H54 (cell line): ENCODE results near the gene MEIOSIN.
"Not testable (repeated sequence)": the region's sequence is repeated elsewhere in the genome, so short reads cannot be mapped to it uniquely, and the experiment has no call there.

ENCODE experiments used
- DNase-seq: peaks from one replicate; pipeline ENCODE4 v3.0.0; 2011; ENCODE audit warnings: low spot score, mixed read lengths; ENCODE audit not compliant: insufficient read length
- FAIRE-seq: peaks from 3 replicates; lab custom pipeline; 2011; peaks lifted over from hg19 to GRCh38; lab: Jason Lieb, UNC
- POLR2A ChIP-seq: IDR thresholded peaks from 2 replicates; pipeline ENCODE4 v1.6.1; 2011; ENCODE audit warnings: low read depth, mild to moderate bottlenecking, low read length

Gene MEIOSIN

DNA sequence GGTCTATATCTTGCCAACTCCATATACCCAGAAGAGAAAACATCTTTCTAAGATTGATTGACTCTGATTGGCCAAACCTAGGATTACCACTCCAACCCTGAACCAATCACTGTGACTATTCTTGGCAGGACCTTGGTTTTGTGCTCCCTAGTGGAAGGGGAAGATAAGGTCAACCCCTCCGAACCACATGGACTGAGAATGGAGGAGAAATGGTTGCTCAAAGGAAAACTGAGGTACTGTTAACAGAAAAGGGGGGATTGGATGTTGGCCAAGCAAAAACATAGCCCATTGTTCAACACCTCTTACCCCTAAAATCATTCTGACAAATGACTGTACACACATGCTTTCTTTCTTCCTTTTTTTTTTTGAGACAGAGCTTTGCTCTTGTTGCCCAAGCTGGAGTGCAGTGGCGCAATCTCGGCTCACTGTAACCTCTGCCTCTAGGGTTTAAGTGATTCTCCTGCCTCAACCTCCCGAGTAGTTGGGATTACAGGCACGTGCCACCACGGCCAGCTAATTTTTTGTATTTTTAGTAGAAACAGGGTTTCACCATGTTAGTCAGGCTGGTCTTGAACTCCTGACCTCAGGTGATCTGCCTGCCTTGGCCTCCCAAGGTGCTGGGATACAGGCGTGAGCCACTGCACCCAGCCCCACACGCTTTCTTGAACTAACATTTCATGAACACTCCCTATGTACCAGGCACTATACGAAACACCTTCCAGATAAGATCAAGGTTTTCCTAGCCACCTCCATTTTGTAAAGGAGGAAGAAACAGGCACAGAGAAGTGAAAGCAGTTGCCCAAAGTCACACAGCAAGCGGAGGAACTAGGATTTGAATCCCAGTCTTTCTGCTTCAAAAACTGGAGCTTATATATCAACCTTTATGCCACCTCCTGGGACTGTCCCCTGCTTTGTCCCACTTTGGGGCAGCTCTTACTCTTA, 6.5 kb downstream of the MEIOSIN start:
- no peak for FAIRE-seq
- DNase-seq = no peak
- TF ChIP-seq POLR2A = no peak

DNA sequence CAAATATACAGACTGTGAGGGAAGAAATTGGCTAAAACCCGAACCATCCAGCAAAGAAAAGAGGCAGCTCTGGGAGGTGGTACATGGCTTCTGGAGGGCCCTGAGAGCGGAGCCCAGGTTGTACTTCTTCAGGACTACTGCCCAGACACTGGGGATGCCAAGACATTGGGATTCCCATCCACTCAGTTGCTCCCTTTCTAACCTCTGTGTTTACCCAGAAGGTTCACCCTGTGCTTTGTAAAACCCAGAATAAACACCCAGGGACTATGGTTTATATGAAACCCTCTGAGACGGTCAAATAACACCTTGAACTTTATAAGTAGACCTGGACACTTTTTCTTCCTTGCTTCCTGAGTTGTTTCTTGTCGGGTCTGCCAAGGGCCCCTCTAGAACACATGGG, 9.7 kb downstream of the MEIOSIN start:
- no peak for TF ChIP-seq POLR2A
- no peak for FAIRE-seq
- DNase-seq = no peak

DNA sequence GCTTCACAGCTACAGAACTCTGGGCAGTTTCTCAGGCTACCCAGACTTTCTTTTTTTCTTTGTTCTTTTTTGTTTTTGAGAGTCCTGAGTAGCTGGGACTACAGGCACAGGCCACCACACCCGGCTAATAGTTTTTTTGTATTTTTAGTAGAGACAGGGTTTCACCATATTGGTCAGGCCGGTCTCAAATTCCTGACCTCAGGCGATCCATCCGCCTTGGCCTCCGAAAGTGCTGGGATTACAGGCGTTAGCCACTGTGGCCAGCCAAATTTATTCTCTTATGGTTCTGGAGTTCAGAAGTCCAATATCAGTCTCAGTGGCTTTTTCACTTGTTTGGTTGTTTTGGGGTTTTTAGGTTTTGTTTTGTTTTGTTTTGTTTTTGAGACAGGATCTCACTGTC, 12.4 kb downstream of the MEIOSIN start:
- DNase-seq = no peak
- no peak for TF ChIP-seq POLR2A
- no peak for FAIRE-seq

DNA sequence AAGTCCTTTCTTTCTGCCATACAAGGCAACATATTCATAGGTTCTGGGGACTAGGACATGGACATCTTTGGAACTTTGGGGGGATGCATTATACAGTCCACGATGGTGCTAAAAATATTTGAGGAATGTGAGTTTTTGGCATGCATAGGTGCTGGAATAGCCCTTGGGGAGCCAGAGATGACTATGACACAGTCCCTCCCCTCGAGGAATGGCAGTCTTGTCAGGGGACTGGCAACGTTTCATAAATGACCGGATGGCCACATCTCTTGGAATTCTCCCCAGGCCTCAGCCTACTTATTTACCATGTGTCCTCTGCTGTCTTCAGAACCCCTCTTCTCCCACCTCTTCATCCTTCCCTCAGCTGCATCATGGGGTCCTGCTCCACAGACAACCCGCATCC, 13.6 kb downstream of the MEIOSIN start:
- DNase-seq = no peak
- TF ChIP-seq POLR2A = no peak
- FAIRE-seq = no peak

DNA sequence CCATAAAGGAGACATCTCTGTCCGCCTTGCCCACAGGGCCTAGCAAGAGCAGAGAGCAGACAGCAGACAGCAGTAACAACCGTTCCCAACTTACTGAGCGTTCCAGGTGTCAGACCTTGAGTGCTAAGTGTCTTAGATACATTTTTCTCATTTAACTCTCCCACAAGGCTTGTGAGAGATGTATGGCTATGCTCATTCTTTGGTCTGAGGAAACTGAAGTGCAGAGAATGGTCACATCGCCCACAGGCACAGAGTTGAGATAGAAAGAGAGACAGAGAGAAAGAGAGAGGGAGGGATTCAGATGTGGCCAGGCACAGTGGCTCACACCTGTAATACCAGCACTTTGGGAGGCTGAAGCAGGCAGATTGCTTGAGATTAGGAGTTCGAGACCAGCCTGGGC, 14.3 kb downstream of the MEIOSIN start:
- TF ChIP-seq POLR2A = no peak
- FAIRE-seq (no peak), DNase-seq (no peak)

DNA sequence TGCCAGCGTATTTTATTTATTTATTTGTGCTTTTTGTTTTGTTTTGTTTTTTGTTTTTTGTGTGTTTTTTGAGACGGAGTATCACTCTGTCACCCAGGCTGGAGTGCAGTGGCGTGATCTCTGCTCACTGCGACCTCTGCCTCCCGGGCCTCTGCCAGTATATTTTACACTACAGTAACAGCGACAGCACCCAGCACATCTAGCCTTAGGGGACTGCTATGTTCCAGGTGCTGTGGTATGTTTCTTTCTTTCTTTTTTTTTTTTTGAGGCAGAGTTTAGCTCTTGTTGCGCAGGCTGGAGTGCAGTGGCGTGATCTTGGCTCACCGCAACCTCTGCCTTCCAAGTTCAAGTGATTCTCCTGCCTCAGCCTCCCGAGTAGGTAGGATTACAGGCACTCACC, 18.2 kb downstream of the MEIOSIN start:
- FAIRE-seq, DNase-seq: not testable (repeated sequence)

DNA sequence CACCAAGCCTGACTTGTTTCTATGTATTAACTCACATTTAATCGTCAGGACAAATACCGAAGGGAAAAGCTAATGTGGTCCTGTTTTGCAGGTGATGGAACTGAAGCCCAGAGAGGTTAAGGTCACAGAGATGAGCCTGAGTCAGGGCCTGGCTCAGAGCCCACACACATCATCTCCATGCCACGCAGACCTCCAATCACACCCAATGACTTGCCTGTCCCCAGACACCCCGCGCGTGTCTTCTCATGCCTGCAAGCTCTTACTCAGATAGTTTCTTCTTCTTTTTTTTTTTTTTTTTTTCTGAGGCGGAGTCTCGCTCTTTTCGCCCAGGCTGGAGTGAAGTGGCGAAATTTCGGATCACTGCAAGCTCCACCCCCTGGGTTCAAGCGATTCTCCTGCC, 19.4 kb downstream of the MEIOSIN start:
- FAIRE-seq = no peak
- no peak for DNase-seq
- TF ChIP-seq POLR2A = no peak

DNA sequence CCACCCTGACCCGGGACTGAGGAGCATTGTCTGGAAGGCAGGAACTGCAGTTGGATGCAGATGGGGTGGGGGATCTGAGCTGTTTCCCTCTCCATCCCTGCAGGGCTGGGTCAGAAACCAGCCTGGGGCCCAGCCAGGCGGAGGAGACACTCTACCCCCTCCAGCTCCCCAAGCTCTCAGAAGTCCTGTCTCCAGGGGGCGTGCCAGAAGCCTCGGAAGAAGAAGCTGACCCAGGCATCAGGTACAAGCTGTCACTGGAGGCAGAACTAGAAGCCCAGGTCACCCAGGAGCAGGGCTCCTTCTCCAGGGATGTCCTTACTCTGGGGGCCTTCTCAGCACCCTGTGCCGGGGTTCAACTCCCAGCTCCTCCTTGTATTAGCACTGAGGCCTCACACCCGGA, 20.3 kb downstream of the MEIOSIN start:
- no peak for DNase-seq
- TF ChIP-seq POLR2A = no peak
- FAIRE-seq = no peak

DNA sequence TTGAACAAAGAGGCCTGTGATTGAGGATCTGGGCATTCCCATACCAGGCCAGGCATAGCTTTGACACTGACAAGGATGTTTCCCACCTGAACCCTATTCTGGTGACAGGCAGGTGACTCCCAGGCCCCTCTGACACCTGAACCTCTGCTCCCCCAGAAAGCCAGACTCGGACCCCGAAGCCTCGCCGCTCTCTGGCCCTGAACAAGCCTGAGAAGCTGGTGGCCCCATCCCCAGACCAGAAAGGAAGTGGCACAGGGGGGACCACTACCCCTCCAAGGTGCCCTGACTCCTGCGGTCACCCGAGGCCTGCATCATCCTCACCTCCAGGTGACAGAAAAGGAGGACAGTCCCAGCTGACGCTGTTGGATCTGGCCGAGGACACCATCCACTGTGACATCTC, 21.1 kb downstream of the MEIOSIN start:
- TF ChIP-seq POLR2A = no peak
- FAIRE-seq (no peak), DNase-seq (no peak)

DNA sequence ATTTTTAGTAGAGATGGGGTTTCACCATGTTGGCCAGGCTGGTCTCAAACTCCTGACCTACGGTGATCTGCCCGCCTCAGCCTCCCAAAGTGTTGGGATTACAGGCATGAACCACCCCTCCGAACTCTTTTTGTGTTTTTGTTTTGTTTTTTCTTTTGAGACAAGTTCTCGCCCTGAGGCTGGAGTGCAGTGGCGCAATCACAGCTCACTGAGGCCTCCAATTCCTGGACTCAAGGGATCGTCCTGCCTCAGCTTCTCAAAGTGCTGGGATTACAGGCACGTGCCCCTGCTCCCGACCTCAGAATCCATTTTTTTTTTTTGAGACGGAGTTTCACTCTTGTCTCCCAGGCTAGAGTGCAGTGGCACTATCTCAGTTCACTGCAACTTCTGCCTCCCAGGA, 24.5 kb downstream of the MEIOSIN start:
- DNase-seq (no peak), FAIRE-seq (no peak)
- TF ChIP-seq POLR2A = no peak

DNA sequence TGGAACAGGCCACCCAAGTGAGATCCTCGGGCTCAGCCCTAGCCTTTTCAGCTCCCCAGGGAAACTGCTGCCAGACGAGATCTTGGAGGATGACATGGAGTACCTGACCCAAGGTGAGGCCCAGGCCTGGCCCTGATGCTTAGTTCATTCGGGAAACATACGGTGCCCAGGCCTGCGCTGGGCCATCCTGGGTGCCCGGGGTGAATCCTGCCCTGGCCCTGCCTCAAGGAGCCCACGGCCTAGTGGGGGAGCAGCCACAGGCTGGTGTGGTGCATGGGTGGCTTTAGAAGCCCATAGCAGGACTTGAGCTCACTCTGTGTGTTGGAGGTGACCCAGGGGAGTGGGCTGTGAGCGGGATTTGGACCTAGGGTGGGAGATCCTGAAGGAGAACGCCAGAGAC, 25.7 kb downstream of the MEIOSIN start:
- TF ChIP-seq POLR2A = no peak
- FAIRE-seq (no peak), DNase-seq (no peak)

DNA sequence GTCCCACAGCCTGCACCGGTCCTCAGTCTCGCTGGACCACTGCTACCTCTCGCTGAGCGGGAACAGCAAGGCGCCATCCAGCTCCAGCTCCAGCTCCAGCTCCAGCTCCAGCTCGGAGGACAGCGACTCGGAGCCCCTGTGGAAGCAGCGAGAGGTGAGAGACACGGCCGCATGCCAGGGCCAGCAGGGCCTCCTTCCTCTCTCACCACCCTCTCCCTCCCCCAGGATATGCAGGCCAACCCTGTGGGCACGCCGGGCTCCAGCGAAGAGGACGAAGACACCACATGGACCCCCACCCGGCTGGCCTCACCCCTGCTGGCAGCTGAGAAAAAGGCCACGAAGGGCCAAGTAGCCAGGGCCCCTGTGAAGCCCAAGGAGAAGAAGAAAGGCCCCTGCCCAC, 28.5 kb downstream of the MEIOSIN start:
- FAIRE-seq (no peak), DNase-seq (no peak)
- no peak for TF ChIP-seq POLR2A

DNA sequence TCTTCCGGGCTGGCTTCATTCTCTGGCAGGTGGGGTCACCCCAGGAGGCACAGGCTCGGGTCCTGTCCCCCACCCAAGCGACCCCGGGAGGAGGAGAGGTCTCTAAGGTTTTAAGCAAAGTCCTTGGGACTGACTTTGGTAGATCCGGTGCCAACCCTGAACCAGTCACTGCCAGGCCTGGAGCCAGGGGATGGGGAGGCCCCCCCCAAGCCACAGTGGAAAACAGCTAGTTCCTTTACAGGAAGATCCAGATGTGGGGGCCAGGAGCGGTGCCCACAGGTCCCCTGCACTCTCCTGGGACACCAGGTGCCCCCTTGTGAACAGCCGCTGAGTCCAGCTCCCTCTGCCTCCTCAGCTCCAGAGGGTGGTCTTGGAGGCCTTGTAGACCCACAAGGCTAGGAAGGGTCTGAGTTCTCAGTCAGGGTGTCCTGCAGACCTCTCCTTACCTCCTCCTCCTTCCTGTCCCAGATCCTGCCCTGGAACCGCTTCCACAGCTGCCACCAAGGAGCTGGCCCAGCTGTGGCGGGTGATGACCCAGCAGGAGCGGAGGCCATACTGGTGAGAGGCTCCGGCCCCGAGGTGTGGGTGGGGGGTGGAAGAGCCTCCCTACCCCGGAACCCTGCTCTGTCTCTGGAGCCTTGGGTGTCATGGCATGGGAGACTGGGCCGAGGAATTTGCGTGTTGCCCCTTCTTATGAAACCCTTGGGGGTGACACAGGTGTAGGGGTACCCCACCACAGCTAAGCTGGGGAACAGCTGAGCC, 29.8 kb downstream of the MEIOSIN start:
- FAIRE-seq (no peak), DNase-seq (no peak)
- no peak for TF ChIP-seq POLR2A

DNA sequence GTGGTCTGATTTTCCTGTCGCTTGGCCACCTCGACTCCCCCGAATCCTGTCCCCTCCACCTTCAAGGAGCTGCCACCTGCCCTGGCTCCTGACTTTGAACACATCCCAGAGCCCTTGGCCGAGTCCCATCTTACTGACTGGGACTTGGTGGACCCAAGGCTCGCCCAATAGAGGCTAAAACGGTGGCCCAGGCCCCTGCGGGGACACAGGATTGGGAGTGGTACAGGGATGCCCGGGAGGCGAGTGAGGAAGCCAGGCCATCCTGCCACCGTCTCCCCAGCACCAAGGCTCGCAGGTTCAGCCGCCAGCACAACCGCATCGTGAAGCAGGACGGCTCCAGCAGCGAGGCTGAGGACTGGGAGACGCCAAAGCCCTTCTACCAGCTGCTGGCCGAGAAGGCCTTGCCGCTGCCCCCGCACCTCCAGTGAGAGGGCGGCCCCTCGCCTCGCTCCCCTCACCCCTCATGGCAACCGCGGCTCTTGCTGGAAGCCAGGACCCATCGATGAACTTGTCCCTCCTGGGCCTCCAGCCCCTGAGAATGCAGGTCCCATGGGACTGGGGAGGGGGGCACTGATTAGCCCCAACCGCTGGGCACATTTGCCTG, 30.6 kb downstream of the MEIOSIN start:
- no peak for TF ChIP-seq POLR2A
- FAIRE-seq = no peak
- no peak for DNase-seq
